Peyer's patch (tissue), 4 donors: ENCODE data around the gene SP140.

ENCODE experiments used
- CTCF ChIP-seq, 6 experiments: fragments of 450-650 bp in 4 of 6; fragments of 200-600 bp in 2 of 6; sonication (generic) in 1 of 6; IDR thresholded peaks; one replicate each; pipeline ENCODE4 v1.5.1; 2017 to 2019; ENCODE audit warnings: antibody characterized with exemption in 6 of 6, mild to moderate bottlenecking in 3 of 6, moderate library complexity in 1 of 6
- POLR2A ChIP-seq, 2 donors: fragments of 450-650 bp; IDR thresholded peaks; one replicate each; pipeline ENCODE4 v1.5.1; 2017; ENCODE audit warnings: antibody characterized with exemption in 2 of 2, mild to moderate bottlenecking in 2 of 2, moderate library complexity in 2 of 2

- TF ChIP-seq POLR2A (IDR thresholded peaks at IDR 0.05), result no peak
- TF ChIP-seq CTCF (IDR thresholded peaks at IDR 0.05), result no peak
Measured at GRCh38 chr2:230230087-230230486, 4.6 kb downstream of the SP140 start.
